Mesodermal cell (in vitro differentiated cells): ENCODE measurements around the gene GRID1.

ENCODE experiments used
- H3K27ac ChIP-seq: 2 replicates; pipeline ENCODE4 v1.7.0; 2013; ENCODE audit warnings: mild to moderate bottlenecking, low read depth, low read length, moderate library complexity; ENCODE audit not compliant: severe bottlenecking
- H3K36me3 ChIP-seq: 2 replicates; pipeline ENCODE4 v1.7.1; 2013; ENCODE audit warnings: mild to moderate bottlenecking, low read length, moderate library complexity; ENCODE audit not compliant: control insufficient read depth, insufficient read depth
- H3K4me1 ChIP-seq: one replicate; pipeline ENCODE4 v1.7.1; 2013; ENCODE audit warnings: mild to moderate bottlenecking, low read length; ENCODE audit not compliant: insufficient read depth, control insufficient read depth, poor library complexity, severe bottlenecking
- H3K4me3 ChIP-seq: 2 replicates; pipeline ENCODE4 v1.7.0; 2013; ENCODE audit warnings: low read length, control low read depth, mild to moderate bottlenecking; ENCODE audit not compliant: insufficient read depth, poor library complexity, severe bottlenecking; ENCODE audit errors: extremely low read depth
- H3K9me3 ChIP-seq: 2 replicates; pipeline ENCODE4 v1.7.1; 2013; ENCODE audit warnings: mild to moderate bottlenecking, low read length, moderate library complexity; ENCODE audit not compliant: control insufficient read depth
- WGBS, 2 experiments: methylation state at CpG; one replicate each; pipeline ENCODE4 v1.1.5; 2013; ENCODE audit warnings: missing lambda C conversion rate in 2 of 2; ENCODE audit not compliant: insufficient coverage in 2 of 2; 5-methylcytosine and 5-hydroxymethylcytosine counted together

Gene GRID1

GRCh38 chr10:86354761-86355540 is 11.6 kb downstream of the GRID1 start:
- WGBS, 2 experiments, result 94 to 96% methylated on average over 5 to 8 of the region's 9 CpGs
- Histone ChIP-seq H3K36me3 (no peaks in the 10 kb centered on the region), H3K9me3 (no peaks in the 10 kb centered on the region), H3K4me3 (no peak overlapping the region), H3K27ac (no peak overlapping the region), H3K4me1 (no peaks in the 10 kb centered on the region)

DNA sequence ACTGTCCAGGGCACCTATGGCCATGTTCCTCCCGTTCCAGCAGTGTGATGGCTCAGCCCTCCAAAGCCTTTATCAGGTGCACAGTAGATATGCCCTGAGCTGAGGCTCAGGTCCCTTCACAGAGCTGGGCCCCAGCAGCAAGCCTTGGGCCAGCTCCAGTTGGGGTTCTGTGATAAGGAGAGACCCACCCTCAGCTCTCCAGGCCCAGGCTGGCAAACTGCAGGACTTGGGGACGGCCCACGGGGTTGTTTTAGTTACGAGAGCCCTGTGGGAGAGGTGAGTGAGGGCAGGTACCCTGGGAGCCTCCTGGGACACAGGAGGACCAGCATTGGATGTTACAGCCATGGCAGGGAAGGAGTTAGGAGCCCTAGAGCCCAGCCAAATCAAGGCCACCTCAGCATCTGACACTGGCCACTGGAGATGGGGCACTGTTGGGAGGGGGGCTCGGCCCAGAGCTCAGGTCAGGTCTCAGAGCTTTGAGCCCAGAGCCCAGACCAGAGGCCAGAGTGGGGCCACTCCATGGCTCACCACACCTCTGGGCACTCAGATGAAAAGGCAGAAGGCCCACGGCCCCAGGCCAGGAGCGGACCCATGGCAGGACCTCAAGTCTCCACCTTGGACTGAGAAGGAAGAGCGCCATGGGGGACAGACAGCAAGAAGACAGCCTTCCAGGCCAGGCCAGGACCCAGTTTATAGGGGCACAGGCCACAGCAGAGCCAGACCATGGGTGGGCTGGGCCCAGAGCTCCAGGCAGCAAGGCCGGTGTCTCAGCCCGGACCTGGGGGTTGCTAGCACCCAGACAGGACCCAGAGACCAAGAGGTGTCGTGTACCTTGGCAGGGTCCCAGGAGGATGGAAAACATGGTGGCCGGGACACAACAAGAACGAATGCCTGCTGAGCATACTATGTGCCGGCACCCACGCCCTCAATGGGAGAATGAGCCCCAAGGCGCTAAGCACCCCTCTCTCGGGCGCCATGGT is 12.8 kb downstream of the GRID1 start:
- Histone ChIP-seq H3K4me1 (no peaks in the 10 kb centered on the region), H3K36me3 (no peaks in the 10 kb centered on the region), H3K9me3 (no peaks in the 10 kb centered on the region), H3K27ac (no peak overlapping the region), H3K4me3 (no peak overlapping the region)
- 94% methylated on average over 13 to 18 of the region's 18 CpGs for WGBS, 2 experiments

DNA sequence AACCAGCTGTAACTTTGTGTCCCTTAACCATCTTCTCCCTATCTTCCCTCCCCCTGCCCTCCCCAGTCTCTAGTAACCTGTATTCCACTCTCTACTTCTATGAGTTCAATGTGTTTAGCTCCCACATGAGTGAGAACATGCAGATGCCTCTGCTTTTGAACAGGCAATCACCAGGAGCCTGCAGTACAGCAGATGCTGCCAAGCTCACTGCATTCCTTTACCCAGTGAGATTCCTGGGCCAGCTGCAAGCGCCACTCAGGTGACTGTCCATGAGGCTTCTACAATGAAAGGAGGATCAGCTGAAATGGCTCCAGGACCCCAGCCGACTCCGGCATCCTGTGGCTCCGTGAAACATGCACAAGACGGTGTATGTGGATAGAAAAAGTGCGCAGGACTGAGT is 15.7 kb downstream of the GRID1 start:
- Histone ChIP-seq H3K4me1 (peaks cover 22% of the 10 kb centered on the region), H3K36me3 (no peaks in the 10 kb centered on the region), H3K9me3 (no peaks in the 10 kb centered on the region), H3K27ac (no peak overlapping the region), H3K4me3 (no peak overlapping the region)
- 89 to 92% methylated on average over 6 of the region's 6 CpGs for WGBS, 2 experiments

GRCh38 chr10:86349940-86350630 is 16.5 kb downstream of the GRID1 start:
- no peaks in the 10 kb centered on the region for H3K9me3 ChIP-seq
- H3K27ac ChIP-seq, result no peak overlapping the region
- peaks cover 28% of the 10 kb centered on the region for H3K4me1 ChIP-seq
- no peaks in the 10 kb centered on the region for H3K36me3 ChIP-seq
- H3K4me3 ChIP-seq, result no peak overlapping the region
- WGBS, 2 experiments, result 77 to 84% methylated on average over 4 to 5 of the region's 5 CpGs

DNA sequence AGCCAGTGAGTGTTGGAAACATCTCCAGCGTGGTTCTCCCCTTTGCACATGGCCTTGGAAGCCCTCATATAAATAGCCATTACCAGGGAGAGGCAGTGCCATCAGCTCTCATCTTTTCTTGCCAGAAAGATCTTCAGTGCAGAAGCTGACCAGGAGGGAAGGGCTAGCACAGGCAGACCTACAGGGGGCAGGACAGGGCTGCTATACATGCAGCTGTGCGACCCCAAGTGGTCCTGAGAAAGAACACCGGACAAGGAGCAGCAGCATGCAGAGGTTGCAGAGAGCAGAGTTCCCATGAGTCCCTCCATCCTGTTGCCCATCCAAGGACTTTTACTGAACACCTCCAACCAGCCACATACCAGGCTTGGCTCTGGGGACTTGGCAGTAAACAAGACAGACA is 17.1 kb downstream of the GRID1 start:
- no peaks in the 10 kb centered on the region for H3K36me3 ChIP-seq
- peaks cover 32% of the 10 kb centered on the region for H3K4me1 ChIP-seq
- no peak overlapping the region for H3K4me3 ChIP-seq
- 8 to 15% methylated on average over 2 to 3 of the region's 3 CpGs for WGBS, 2 experiments
- H3K9me3 ChIP-seq, result no peaks in the 10 kb centered on the region
- H3K27ac ChIP-seq, result no peak overlapping the region

- Histone ChIP-seq H3K27ac (no peak overlapping the region), H3K36me3 (no peaks in the 10 kb centered on the region), H3K9me3 (no peaks in the 10 kb centered on the region), H3K4me1 (peaks cover 32% of the 10 kb centered on the region), H3K4me3 (no peak overlapping the region)
- 84 to 95% methylated on average over 19 to 22 of the region's 23 CpGs for WGBS, 2 experiments
Measured at GRCh38 chr10:86348321-86349210, 18.0 kb downstream of the GRID1 start.

DNA sequence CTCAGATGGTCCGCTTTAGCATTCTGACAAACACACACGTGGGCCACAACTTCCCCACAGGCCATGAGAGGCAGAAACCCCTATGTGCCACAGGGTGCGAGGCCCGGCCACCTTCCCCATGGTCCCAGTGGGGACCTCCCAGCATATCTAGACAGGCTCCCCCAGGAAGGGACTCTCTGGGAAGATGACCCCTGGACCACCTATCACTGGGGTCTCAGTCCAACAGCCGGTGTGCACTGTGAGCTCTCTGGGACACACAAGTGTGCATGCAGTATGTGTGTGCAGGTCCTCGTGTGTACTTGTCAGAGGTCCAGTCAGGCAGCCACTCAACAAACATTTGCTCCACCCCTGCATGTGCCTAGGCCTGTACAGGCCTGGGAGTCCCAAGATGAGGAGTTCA is 18.7 kb downstream of the GRID1 start:
- Histone ChIP-seq H3K4me1 (peaks cover 32% of the 10 kb centered on the region), H3K27ac (no peak overlapping the region), H3K36me3 (no peaks in the 10 kb centered on the region), H3K9me3 (no peaks in the 10 kb centered on the region), H3K4me3 (no peak overlapping the region)
- WGBS, 2 experiments, result 89 to 95% methylated on average over 6 of the region's 6 CpGs

- WGBS, 2 experiments, result 58 to 71% methylated on average over 4 to 10 of the region's 11 CpGs
Measured at GRCh38 chr10:86346799-86347665, 19.6 kb downstream of the GRID1 start.

More at GRCh38 chr10:86346799-86347665, 19.6 kb downstream of the GRID1 start:
- H3K27ac ChIP-seq, result no peak overlapping the region
- peaks cover 32% of the 10 kb centered on the region for H3K4me1 ChIP-seq
- no peaks in the 10 kb centered on the region for H3K9me3 ChIP-seq
- H3K4me3 ChIP-seq, result no peak overlapping the region
- no peaks in the 10 kb centered on the region for H3K36me3 ChIP-seq
